HUES64 (cell line): ENCODE results near the gene GCN1.

Experiments
- H3K27ac ChIP-seq: 2 replicates; pipeline ENCODE4 v1.7.0; 2013; ENCODE audit warnings: low read depth, low read length, inconsistent platforms
- H3K27me3 ChIP-seq: 2 replicates; pipeline ENCODE4 v1.6.1; 2013; ENCODE audit warnings: mild to moderate bottlenecking, low read length; ENCODE audit not compliant: insufficient read depth
- H3K36me3 ChIP-seq: 2 replicates; pipeline ENCODE4 v1.6.1; 2013; ENCODE audit warnings: mild to moderate bottlenecking, low read length; ENCODE audit not compliant: insufficient read depth
- H3K4me1 ChIP-seq: 2 replicates; pipeline ENCODE4 v1.6.1; 2013; ENCODE audit warnings: mild to moderate bottlenecking, low read length, moderate library complexity; ENCODE audit not compliant: insufficient read depth
- H3K4me3 ChIP-seq: 2 replicates; pipeline ENCODE4 v1.5.1; 2013; ENCODE audit warnings: mild to moderate bottlenecking, low read length, moderate library complexity
- H3K9ac ChIP-seq: 2 replicates; pipeline ENCODE4 v1.6.1; 2013; ENCODE audit warnings: mild to moderate bottlenecking, low read depth, low read length
- H3K9me3 ChIP-seq: 2 replicates; pipeline ENCODE4 v1.6.1; 2013; ENCODE audit warnings: low read depth, low read length; ENCODE audit not compliant: insufficient read depth
- WGBS: fragments of 150-250, 120-280 bp; methylation state at CpG from one replicate; pipeline ENCODE4 v1.1.7; 2013; ENCODE audit warnings: missing lambda C conversion rate; 5-methylcytosine and 5-hydroxymethylcytosine counted together

The GCN1 gene

GRCh38 chr12:120168337-120168736 lies 26.2 kb downstream of the GCN1 start:
- Histone ChIP-seq H3K27me3 (no peaks in the 10 kb centered on the region), H3K9me3 (no peaks in the 10 kb centered on the region), H3K9ac (no peak overlapping the region), H3K27ac (no peak overlapping the region), H3K4me1 (no peaks in the 10 kb centered on the region), H3K4me3 (no peak overlapping the region), H3K36me3 (peaks cover 87% of the 10 kb centered on the region)
- WGBS, result 93% methylated on average over 4 of the region's 4 CpGs

DNA sequence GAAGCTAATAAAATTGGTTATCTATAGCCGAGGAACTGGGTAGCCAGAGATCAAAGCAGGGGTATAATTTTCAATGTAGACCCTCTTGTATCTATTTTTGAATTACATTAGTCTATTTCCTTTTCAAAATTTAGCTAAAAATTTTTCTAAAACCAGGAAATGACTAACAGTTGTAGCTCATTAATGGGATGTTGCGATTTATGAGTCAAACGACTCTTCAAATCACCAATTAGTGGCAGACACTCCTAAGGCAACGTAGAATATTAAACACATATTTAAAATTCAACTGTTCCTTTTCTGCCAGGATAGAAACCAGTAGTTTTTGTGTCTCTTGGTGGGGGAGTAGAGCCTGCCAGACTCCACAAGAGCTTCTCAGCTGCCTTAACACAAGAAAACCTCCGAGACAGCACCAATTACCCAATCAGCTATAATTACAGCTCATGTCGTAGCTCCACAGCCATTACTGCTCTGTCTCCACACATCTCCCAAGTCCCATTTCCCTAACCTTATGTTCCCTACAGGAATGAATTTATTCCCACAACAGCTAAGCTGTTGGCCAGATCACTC lies 26.9 kb downstream of the GCN1 start:
- 97% methylated on average over 6 of the region's 6 CpGs for WGBS
- Histone ChIP-seq H3K27me3 (no peaks in the 10 kb centered on the region), H3K4me1 (no peaks in the 10 kb centered on the region), H3K9me3 (no peaks in the 10 kb centered on the region), H3K36me3 (peaks cover 87% of the 10 kb centered on the region), H3K4me3 (no peak overlapping the region), H3K27ac (no peak overlapping the region), H3K9ac (no peak overlapping the region)

GRCh38 chr12:120164293-120164692 lies 30.2 kb downstream of the GCN1 start:
- WGBS, result 93% methylated on average over 11 of the region's 11 CpGs
- Histone ChIP-seq H3K9ac (no peak overlapping the region), H3K36me3 (peaks cover 87% of the 10 kb centered on the region), H3K27ac (no peak overlapping the region), H3K4me1 (no peaks in the 10 kb centered on the region), H3K4me3 (no peak overlapping the region), H3K27me3 (no peaks in the 10 kb centered on the region), H3K9me3 (no peaks in the 10 kb centered on the region)

DNA sequence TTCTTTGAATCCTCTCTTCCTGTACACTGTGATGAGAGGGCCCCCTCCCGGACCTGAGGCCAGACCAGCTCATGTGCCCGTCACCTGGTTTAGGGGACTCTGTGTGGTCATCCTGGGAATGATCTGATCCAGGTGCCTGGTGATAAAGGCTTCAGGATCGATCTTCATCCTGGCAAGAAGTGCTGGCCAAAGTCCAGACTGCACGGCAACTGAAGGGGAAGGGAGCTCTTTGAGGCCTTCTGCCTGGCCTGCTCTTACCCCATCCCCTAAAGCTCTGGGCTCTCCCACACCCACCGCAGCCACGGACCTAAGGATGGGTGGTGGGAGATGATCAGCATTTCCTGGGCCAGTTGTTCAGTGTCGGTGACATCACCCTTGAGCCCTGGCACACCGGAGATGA lies 31.8 kb downstream of the GCN1 start:
- WGBS, result 95% methylated on average over 8 of the region's 8 CpGs
- no peak overlapping the region for H3K4me3 ChIP-seq
- H3K9me3 ChIP-seq, result no peaks in the 10 kb centered on the region
- no peak overlapping the region for H3K27ac ChIP-seq
- H3K36me3 ChIP-seq, result peaks cover 85% of the 10 kb centered on the region
- no peaks in the 10 kb centered on the region for H3K27me3 ChIP-seq
- no peak overlapping the region for H3K9ac ChIP-seq
- no peaks in the 10 kb centered on the region for H3K4me1 ChIP-seq

- Histone ChIP-seq H3K9ac (no peak overlapping the region), H3K36me3 (peaks cover 86% of the 10 kb centered on the region), H3K4me1 (no peaks in the 10 kb centered on the region), H3K27ac (no peak overlapping the region), H3K27me3 (no peaks in the 10 kb centered on the region), H3K9me3 (no peaks in the 10 kb centered on the region), H3K4me3 (no peak overlapping the region)
- 97% methylated on average over 11 of the region's 11 CpGs for WGBS
Observed at GRCh38 chr12:120161852-120162251, 32.7 kb downstream of the GCN1 start.

- WGBS, result 94% methylated on average over 11 of the region's 12 CpGs
- Histone ChIP-seq H3K27ac (no peak overlapping the region), H3K36me3 (peaks cover 98% of the 10 kb centered on the region), H3K9me3 (no peaks in the 10 kb centered on the region), H3K4me1 (no peaks in the 10 kb centered on the region), H3K9ac (no peak overlapping the region), H3K27me3 (no peaks in the 10 kb centered on the region), H3K4me3 (no peak overlapping the region)
Observed at GRCh38 chr12:120159509-120160237, 34.8 kb downstream of the GCN1 start.

- Histone ChIP-seq H3K9ac (no peak overlapping the region), H3K9me3 (no peaks in the 10 kb centered on the region), H3K27ac (no peak overlapping the region), H3K4me1 (no peaks in the 10 kb centered on the region), H3K36me3 (peaks cover 98% of the 10 kb centered on the region), H3K27me3 (no peaks in the 10 kb centered on the region), H3K4me3 (no peak overlapping the region)
- WGBS, result 96% methylated on average over 10 of the region's 10 CpGs
Observed at GRCh38 chr12:120158351-120158750, 36.2 kb downstream of the GCN1 start.

DNA sequence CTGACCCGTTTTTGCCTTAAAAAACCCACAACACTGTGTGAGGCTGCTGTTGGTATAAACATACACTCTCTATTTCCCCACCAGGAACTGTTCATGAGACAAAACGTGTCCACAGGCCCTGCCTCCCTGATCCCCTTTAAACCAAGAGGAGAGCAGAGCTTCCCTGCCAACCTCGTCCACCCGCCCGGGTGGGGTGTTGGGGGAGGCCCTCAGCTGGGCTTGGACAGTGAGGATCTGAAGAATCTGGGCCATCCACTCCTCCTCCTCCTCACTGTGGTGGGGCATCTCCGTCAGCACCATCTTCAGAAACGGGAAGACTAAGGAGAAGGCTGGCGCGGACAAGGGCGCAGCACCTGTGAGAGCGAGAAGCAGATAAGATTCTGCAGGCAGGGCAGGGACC lies 36.8 kb downstream of the GCN1 start:
- Histone ChIP-seq H3K9ac (no peak overlapping the region), H3K27ac (no peak overlapping the region), H3K27me3 (no peaks in the 10 kb centered on the region), H3K36me3 (peaks cover 98% of the 10 kb centered on the region), H3K4me3 (no peak overlapping the region), H3K9me3 (no peaks in the 10 kb centered on the region), H3K4me1 (no peaks in the 10 kb centered on the region)
- 97% methylated on average over 10 of the region's 11 CpGs for WGBS

DNA sequence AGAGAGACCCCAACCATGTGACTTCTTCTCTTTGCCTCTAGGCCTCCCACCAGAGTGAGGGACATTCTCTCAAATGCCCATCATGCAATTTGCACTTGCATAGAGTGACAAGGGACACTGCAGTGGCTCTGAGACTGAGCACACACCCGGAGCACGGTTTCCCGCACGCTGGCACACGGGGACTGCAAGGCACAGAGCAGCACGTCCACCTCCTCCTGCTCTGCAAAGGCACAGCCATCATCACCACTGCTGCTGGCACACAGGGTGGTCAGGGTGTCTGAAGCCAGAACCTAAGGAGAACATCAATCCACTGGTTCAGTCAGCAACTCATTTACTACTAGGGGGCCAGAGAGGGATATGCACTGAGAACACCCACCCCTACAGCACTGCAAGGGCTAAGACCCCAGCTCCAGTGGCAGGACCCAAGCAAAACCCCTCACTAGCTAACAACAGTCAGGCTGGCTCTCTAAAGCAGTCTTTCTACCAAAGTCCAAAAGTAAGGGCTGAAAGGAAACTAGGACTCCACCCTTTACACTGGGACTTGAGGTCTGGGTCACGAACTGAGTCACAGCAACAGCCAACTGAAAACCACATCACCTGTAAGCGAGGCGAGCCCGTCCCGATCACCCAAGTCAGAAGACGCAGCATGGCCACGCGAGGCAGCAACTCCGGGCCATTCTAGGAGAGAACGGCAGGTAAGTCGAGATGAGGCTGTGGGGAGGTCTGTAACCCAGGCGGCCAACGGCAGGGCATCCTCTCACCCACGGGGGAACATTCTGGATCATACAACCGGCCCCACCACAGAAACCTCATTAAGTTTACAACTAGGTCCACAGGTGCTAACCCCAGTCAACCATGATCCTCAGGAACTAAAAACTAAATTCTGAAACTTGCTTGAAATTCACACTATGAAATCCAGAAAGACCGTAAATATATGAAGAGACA lies 37.9 kb downstream of the GCN1 start:
- H3K9me3 ChIP-seq, result no peaks in the 10 kb centered on the region
- H3K27me3 ChIP-seq, result no peaks in the 10 kb centered on the region
- H3K4me3 ChIP-seq, result no peak overlapping the region
- WGBS, result 96% methylated on average over 22 of the region's 22 CpGs
- H3K9ac ChIP-seq, result no peak overlapping the region
- H3K36me3 ChIP-seq, result peaks cover 93% of the 10 kb centered on the region
- H3K27ac ChIP-seq, result no peak overlapping the region
- H3K4me1 ChIP-seq, result no peaks in the 10 kb centered on the region

GRCh38 chr12:120155072-120155471 lies 39.4 kb downstream of the GCN1 start:
- Histone ChIP-seq H3K36me3 (peaks cover 91% of the 10 kb centered on the region), H3K4me1 (no peaks in the 10 kb centered on the region), H3K9ac (no peak overlapping the region), H3K27me3 (no peaks in the 10 kb centered on the region), H3K27ac (no peak overlapping the region), H3K9me3 (no peaks in the 10 kb centered on the region), H3K4me3 (no peak overlapping the region)
- WGBS, result 96% methylated on average over 15 of the region's 15 CpGs

- H3K9me3 ChIP-seq, result no peaks in the 10 kb centered on the region
- H3K9ac ChIP-seq, result no peak overlapping the region
- peaks cover 93% of the 10 kb centered on the region for H3K36me3 ChIP-seq
- H3K27ac ChIP-seq, result no peak overlapping the region
- whole genome bisulfite sequencing, result 96% methylated on average over 22 of the region's 22 CpGs
- no peaks in the 10 kb centered on the region for H3K4me1 ChIP-seq
- H3K27me3 ChIP-seq, result no peaks in the 10 kb centered on the region
- H3K4me3 ChIP-seq, result no peak overlapping the region
Observed at GRCh38 chr12:120150919-120151525, 43.5 kb downstream of the GCN1 start.
